HG02870 (cell line): Measurements from ENCODE around the gene MYO10.
"Not testable (repeated sequence)": the region's sequence is repeated elsewhere in the genome, so short reads cannot be mapped to it uniquely, and the experiment has no call there.

ENCODE experiments used
- ATAC-seq: cut with Tn5 transposase; IDR thresholded peaks from one replicate; pipeline ENCODE4 v1.9.1; 2021; ENCODE audit warnings: mild to moderate bottlenecking, moderate library complexity; ENCODE audit not compliant: unreplicated experiment

The MYO10 gene

DNA sequence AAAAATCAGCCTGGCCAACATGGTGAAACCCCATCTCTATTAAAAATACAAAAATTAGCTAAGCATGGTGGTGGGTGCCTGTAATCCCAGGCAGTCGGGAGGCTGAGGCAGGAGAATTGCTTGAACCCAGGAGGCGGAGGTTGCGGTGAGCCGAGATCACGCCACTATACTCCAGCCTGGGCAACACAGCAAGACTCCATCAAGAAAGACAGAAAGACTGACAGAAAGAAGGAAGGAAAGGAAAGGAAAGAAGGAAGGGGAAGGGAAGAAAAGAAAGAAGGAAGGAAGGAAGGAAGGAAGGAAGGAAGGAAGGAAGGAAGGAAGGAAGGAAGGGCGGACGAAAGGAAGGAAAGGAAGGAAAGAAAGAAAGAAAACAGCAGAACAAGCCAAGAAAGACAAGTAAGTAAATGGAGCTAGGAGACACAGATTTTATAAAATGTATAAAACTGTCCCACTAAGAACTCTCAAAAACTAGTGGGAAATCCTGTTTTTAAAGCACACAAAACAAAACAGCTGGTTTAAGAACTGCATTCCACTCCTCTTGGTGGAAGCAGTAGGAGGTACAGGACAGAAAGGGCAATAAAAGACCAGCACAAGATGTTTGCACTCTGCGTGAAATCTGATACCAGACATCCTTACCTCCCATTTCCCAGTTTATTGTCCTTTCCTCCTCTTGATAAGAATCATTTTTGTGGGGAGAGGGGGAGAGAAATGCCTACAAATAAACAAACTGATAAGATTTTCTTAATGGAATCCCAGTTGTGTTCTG lies 46.7 kb downstream of the MYO10 start:
- ATAC-seq, result no peak

DNA sequence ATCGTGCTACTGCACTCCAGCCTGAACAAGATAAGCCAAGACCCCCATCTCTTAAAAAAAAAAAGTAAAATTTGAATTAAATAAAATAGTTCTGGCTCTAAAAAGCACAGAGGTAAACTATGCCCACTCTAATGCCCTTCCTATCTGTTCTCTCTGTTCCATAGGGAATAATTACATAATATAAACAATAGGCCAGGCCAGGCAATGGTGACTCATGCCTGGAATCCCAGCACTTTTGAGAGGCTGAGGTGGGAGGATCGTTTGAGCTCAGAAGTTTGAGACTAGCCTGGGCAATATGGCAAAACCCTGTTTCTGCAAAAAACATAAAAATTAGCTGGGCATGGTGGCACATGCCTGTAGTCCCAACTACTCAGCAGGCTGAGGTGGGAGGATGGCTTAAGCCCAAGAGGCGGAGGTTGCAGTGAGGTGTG lies 47.4 kb downstream of the MYO10 start:
- ATAC-seq, result no peak

DNA sequence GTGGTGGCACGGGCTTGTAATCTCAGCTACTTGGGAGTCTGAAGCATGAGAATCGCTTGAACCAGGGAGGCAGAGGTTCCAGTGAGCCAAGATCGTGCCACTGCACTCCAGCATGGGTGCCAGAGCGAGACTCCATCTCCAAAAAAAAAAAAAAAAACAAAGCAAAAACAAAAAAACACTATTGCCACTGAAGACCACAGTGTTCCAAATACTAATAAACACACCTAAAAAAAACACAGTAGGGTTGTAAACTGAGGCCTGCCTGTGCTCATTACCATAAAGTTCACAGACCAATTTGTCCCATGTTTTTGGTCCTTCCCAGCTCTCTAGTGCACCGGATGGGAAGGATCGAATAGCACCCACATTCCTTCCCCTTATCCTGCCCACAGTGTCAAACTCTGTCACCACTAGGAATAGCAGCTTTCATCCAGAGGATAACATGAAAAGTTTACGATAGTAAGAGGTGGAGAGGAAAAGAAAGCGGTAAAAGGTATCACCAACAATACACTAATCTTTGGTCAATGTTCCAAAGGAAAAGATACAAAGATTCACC lies 49.2 kb downstream of the MYO10 start:
- ATAC-seq, result no peak

DNA sequence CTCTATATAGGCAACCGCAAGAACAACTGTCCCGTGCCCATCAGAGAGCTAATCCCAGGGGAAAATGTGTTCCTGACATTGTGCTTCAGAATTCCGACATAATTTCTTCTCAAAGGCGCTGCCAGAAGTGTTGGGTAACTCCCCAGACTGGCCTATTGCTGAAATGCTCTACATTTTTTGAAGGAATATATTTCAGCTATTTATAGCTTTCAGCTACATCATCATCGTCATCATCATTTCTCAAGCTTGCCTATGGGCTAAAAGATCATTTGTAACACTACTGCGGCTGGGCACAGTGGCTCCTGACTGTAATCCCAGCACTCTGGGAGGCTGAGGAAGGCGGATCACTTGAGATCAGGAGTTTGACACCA lies 49.7 kb downstream of the MYO10 start:
- no peak for ATAC-seq

DNA sequence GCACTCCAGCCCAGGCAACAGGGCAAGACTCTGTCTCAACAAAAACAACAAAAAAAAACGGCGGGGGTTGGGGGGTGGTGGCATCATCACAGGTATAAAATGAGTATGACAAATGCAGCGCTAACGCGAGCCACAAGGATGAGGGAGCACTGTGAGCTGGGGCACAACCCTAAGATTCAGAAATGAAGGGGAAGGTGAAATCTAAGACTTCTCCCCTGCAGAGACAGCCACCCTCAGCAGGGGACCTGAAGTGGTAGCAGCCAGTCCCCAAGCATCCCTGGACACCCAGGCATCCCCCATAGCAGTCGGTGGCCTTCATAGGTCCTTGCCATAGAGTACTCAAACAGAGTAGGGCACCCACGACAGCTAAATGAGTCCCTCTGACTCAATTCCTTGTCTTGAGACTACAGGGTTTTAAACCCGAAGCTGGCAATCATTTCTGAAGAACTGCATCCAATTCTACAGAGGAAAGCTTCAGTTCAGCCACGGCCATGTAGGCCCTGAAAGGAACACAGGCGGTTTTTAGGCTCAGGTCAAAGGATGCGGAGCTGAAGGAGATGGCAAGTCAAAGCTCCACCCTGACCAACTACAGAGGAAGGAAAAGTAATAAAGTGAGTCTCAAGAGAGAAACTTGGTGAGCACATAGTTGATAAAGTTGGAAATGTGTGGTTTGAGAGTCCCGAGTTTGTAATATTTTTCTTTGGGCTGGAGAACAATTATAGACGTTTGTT lies 50.3 kb downstream of the MYO10 start:
- no peak for ATAC-seq

DNA sequence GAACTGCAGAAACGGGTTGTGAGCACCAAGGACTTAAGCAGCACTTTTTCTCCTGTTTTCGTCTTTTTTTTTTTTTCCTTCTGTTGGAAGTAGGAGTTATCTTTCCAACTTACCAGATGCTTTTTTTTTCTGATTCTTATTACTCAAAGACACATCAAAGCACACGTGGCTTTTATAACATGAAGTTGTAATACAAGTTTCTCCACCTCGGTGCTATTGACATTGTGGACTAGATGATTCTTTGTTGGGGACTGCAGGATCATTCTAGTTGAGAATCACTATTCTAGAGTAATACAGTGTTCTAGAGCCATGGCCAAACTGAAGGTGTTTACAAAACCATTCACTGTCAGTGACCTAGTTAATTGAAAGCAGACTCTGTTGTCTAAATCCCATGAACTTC lies 51.5 kb downstream of the MYO10 start:
- no peak for ATAC-seq

DNA sequence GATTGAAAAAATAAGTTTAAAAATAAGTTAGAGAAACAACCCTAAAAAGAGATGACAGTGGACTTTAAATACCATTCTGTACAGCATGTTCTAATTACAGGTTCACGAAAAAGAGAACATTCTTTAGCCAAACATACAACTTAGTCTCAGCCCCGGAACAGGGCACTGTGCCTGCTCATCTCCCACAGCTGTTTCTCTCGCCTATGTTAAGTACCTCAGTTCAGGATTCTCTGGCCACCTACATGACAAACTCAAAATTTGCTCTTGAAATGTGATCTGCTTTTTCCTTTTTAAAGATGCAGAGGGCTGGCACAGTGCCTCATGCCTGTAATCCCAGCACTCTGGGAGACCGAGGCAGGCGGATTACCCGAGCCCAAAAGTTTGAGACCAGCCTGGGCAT lies 52.3 kb downstream of the MYO10 start:
- ATAC-seq, result no peak

DNA sequence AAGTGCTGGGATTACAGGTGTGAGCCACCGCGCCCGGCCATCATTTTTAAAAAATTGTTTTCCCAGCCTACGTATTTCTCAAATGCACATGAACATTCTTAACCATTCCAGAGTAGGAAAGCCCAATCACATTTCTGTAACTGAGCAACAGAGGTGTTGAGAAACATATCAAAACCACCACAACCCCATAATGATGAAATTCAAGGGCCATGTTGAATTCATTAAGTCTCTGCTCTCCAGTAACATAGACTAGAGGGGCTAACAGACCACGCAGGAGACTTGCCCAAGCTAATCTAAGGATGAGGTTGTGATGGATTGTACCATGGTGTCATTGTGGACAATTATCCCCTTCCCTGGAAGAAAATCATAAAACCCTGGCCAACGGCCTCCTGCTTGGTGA lies 52.9 kb downstream of the MYO10 start:
- no peak for ATAC-seq

DNA sequence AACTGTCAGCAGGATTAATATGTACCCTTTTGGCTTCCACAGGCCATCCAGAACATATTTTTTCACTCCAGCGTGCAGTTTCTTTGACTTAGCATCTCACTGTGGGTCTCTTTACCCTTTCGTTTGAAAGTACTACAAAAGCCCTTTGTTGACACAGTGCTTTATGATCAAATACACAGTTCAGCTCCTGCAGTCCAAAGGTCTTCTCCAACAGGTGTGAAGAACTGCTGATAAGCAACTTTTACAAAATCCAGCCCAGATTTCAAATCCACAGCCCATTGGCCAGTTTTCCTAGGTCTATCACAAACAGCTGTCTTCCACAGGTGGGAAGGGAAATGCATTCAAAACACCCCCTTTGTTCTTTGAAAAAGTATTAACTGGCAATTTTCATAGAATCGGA lies 54.8 kb downstream of the MYO10 start:
- no peak for ATAC-seq

DNA sequence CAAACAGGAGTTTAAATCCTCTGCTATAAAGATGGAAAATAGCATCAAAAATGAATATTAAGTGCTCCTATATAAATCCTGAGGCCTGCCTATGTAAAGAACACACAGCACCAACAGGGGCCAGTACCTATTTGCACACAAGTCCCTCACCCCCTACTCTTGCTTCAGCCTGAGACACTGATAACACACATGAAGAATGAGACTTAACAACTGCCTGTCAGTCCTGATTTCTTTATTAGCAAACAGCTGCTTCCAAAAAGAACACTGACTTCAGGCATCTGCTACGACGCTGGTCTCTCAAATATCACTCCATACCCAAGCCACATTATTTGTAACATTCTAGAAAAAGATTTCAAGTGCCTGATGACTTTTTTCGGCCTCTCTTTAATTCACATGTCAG lies 55.5 kb downstream of the MYO10 start:
- ATAC-seq, result no peak

DNA sequence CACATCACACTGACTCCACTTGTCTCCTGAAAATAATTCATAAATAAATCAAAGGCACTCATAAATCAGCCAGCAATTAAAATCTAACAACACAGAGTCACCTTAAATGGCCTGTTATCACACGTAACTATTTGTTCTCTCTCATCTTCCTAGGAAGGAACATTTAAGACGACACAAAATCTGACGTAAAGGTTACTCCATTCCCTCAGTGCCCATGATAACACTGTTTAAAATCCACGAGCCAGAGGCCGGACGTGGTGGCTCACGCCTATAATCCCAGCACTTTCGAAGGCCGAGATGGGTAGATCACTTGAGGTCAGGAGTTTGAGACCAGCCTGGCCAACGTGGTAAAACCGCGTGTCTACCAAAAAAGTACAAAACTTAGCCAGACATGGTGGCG lies 56.4 kb downstream of the MYO10 start:
- ATAC-seq, result no peak

DNA sequence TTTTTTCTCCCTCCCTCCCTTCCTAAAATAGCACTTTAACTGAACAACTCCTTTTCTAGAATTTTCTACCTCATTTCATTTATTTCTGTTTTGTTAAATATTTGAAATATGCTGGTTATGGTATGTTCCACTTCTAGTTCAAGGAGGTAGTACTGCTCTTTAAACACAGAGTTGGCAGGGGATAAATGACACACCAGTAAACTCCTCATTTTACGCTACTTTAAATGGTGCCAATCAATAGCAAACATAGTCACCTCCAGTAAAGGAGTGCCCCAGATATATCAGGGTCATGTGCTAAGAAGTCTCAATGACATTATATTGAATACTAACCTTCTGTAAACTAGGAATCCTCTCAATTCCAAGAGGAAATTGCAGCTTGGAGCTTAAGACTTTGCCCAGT lies 56.9 kb downstream of the MYO10 start:
- ATAC-seq, result no peak

DNA sequence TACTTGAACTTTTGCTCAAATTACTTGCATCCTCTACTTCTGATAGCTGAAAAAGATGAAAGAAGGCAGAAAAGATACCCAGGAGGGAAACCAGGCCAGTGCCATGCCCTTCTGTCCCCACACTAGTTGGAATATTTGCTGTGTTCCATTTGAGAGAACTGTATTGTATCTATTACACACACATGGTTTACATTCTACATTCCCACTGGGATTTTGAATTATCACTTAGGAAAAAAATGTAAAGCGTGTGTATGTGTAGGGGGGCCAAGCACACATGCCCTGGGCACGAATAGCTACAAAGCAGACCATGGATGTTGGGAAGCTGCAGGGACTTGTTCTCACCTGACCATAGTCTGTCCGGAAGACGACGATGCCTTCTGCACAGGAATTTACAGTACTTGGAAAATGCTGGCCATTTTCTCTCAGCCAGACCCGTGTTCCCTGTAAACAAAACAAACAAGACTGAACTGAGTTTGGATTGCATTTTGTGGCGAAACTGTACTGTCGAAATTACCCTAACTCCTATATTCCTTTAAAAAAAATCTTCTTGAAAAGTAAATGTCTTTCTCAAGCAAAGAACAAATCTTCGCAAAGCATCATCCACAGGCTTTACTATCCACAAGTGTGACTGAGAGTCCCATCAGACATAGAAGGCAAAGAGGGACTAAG lies 58.7 kb downstream of the MYO10 start:
- ATAC-seq, result no peak

DNA sequence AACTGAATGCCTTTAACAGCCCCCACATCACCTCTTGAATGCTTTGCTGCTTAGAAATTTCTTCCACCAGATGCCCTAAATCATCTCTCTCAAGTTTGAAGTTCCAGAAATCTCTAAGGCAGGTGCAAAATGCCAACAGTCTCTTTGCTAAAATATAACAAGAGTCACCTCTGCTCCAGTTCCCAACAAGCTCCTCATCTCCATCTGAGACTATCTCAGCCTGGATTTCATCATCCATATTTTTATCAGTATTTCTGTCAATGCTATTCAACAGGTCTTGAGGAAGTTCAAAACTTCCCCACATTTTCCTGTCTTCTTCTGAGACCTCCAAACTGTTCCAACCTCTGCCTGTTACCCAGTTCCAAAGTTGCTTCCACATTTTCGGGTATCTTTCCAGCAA lies 61.7 kb downstream of the MYO10 start:
- not testable (repeated sequence) for ATAC-seq

DNA sequence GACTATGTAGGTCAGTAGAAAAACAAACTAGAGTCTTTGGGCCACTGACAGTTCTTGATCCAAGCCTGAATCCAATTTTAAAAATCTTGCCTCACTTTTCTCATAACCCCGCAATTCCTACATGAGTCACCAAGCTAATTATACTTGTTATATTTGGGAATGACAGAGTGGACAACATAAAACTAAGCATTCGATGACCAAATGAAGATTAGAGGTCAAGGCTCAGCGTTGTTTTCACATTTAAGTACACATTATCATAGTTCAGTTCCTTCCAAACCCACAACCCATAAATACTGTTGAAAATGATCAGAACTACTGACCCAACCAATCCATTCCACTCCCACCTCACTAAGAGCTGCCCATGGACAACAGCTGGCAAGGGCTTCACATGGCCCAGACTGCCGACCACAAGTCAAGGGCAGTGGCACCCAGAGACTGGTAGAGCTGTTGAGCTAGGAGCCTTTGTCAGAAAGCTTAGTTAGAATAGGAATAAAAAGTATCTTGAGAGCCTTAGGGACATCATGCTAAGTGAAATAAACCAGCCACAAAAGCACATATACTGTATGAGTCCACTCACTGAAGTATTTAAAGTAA lies 64.2 kb downstream of the MYO10 start:
- ATAC-seq, result no peak

DNA sequence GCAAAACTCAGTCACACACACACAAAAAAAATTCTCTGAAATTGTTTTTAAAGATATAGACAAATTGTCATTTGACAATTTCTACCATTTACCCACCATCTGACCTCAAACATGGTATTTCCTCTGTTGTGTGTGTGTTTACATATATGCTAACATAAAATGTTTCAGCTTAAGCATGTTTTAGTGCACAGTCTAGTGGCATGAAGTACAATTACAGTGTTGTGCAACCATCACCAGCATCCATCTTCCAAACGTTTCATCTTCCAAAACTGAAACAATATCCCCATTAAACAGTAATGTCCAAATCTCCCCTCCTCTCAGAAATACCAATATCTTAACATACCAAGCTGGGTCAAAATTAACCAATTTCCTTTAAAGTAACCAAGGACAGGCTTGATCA lies 65.2 kb downstream of the MYO10 start:
- no peak for ATAC-seq

DNA sequence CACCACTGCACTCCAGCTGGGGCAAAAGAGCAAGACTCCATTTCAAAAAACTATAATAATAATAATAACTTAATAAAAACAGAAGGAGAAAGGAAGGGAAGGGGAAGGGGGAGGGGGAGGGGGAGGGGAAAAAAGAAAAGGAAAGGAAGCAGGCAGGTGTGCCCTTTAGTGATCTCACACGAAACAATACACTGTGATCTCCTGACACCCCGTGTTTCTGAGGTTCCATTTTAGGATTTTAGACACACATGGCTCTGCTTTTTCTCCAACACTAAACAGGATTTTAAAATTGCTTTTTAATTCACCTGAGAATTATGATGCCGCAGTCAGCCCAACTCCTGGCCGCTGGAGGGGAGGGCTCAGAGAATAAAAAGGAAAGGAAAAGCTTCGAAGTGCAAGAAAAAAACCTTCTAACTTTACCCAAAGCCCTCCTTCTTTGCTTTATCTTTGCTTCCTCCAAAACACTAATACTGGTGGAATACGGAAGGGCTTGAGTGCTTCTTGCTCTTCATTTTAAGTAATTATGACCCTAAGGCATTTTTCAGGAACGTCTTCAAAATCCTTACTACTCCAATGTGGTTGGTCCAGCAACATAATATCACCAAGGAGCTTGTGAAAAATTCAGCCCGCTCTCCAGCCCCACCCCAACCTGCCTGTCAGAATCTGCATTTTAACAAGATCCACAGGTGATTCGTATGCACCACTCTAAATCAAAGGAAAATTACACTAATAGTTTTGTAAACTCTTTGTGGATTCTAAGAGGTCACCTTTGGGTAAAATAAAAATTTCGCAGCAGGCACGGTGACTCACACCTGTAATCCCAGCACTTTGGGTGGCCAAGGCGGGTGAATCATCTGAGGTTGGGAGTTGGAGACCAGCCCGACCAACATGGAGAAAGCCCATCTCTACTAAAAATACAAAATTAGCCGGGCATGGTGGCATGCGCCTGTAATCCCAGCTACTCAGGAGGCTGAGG lies 66.0 kb downstream of the MYO10 start:
- no peak for ATAC-seq

DNA sequence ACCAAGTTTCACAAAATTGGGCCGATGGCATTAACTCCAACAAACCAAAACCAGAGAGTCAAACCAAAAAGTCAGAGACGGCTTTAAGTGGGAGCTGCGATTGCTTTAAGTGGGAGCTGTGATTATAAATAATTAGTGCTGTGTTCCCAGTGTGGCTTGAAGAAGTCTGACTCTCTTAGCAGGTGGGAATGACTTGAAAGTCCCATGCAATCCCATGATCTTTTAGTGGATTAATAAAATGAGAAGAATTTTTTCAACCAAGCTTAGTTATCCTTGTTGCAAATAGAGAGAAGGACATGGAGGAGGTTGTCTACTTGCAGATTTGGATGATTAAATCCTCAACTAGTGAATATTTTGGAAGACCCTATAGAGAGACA lies 68.5 kb downstream of the MYO10 start:
- no peak for ATAC-seq

DNA sequence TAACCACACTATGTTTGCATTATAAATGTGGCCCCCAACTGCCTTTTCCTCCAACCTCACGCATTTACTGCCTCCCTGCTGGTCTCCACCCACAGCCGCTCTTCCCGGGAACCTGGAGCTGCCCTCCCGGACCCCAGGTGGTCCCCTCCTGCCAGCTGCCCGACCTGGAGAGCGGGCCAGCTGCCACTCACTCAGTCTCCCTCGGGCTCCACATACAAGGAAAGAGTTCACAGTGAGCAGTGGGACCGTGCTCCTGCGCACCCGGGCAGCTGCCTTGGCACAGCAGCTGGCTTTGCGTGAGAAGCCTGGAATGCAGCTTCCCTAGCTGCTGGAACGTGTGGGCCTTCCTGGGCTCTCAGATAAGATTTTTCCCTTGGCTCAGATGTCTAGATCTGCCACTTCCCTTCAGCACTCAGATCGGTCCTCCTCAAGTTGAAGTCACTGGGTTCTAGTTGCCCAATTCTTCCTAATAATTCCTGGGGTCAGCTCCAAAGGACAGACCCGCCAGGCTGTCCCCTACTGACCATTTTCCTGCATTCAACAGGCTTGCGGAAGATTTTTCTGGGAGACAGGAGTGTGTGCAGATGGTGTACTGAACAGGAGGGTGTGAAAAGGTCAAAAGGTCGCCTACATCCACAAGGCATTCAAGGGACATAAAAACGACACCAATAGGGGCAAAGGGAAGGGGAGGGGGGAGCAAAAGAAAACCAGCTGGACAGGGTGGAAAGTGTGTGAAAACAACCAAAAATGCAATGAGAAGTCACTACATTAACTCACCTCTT lies 69.1 kb downstream of the MYO10 start:
- ATAC-seq, result no peak

DNA sequence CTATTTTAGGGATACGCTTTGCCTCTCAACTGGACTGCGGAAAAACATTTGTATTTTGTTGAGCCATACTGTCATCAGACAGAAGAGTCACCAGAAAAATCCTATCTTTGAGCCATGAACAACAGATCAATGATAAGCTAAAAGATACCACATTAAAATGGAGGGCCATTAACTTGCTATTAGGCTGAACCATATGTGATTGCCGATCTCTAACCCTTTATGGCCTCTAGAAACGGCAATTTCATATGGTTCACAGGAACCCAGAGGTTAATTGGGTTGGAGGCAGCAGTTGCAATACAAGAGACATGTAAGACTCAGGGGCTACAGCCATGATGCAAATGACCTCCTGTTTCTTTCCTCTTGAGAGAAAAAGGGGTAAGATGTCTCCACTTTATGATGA lies 69.8 kb downstream of the MYO10 start:
- no peak for ATAC-seq
